Measurements from ENCODE around the gene ANKRD35.

The ANKRD35 gene

GRCh38 chr1:145892486-145893087 lies 6.9 kb upstream of the ANKRD35 start:
- DNase-seq = no peak

GRCh38 chr1:145891587-145892485 lies 6.2 kb upstream of the ANKRD35 start:
- DNase-seq = peak; percentile 65

DNA sequence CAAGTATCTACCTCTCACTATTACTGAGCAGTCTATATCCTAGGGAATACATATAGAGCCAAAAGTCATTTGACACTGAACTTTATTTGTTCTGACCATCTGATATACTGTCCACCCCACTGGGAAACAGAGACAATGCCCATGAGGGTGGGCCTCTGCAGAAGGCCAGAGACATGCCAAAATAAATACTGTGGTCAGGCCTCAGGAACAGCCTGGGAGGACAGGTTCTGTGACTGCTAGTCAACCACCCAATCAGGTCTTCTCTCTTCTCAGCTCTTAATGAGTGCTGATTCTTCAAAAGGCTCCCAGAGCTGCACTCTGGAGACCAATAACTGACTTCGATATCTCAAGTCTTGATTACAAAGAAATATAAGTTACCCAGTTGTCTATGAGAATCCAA lies 5.5 kb upstream of the ANKRD35 start:
- DNase-seq = no peak

GRCh38 chr1:145889722-145890121 lies 4.1 kb upstream of the ANKRD35 start:
- no peak for DNase-seq

- no peak for DNase-seq
These were observed 2.0 kb upstream of the ANKRD35 start for GRCh38 chr1:145887631-145888030.

DNA sequence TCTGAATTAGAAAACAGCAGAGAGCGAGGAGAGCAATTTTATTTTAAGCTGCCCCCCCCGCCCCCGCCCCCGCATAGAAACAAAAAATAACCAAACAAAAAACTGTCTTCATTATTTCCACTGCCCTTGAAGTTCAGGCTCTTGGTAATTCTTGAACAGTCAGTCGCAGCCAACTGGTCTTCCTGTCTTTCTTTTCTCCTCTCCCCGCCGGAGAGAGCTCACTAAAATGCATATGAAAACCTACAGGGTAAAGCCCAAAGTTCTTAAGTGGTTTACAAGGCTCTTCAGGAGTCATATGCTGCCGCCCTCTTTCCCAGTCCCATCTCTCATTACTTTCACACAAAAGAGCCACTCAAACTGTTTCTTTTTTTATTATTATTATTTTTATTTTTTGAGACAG lies 1.1 kb upstream of the ANKRD35 start:
- DNase-seq = no peak

GRCh38 chr1:145886390-145886789 lies 724 bp upstream of the ANKRD35 start:
- DNase-seq = no peak

GRCh38 chr1:145884675-145885074 lies 991 bp downstream of the ANKRD35 start:
- no peak for DNase-seq

- no peak for DNase-seq
These were observed 5.9 kb downstream of the ANKRD35 start for GRCh38 chr1:145879775-145880174.

GRCh38 chr1:145878724-145879123 lies 6.9 kb downstream of the ANKRD35 start:
- DNase-seq = no peak

GRCh38 chr1:145877923-145878486 lies 7.7 kb downstream of the ANKRD35 start:
- no peak for DNase-seq

GRCh38 chr1:145874646-145875045 lies 11.0 kb downstream of the ANKRD35 start:
- no peak for DNase-seq

DNA sequence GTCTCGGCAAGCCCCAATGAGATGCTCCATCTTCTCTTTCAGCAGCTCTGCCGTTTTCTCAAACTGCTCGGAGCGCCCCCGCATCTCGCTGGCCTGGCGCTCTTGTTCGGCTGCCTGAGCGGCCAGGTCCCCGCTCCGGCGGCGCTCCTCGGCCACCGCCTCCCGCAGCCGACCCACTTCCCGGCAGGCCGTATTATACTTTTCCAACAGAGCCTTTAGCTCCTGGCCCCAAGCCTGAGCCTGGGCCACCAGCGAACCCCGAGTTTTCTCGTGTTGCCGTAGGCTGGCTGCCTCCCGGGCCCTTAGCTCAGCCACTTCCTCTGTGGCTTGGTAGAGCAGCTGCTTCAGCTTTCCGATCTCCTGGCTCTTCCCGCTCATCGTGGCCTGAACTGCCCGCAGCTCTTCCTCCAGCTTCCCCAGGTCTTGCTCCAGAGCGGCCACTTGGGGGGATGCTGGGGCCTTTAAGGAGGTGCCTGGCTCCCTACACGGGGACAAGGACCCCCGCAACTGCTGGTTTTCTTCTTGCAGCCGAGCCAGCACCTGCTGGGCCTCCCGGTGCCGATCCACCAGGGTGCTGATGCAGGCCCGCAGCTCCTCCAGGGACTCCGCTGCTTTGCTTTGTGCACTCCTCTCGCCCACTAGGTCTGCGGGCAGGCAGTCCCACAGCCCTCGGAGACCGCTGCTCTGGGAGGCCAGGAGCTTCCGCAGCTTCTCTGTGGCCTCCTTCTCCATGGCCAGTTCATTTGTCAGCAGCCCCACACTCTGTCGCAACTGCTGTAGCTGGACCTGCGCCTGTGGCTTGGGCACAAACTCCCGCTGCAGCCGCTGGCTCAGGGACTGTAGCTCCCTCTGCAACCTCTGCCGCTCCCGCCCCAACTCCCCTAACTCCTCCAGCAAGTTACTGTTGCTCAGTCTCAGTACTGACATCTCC lies 13.4 kb downstream of the ANKRD35 start:
- DNase-seq = peak; percentile 56

DNA sequence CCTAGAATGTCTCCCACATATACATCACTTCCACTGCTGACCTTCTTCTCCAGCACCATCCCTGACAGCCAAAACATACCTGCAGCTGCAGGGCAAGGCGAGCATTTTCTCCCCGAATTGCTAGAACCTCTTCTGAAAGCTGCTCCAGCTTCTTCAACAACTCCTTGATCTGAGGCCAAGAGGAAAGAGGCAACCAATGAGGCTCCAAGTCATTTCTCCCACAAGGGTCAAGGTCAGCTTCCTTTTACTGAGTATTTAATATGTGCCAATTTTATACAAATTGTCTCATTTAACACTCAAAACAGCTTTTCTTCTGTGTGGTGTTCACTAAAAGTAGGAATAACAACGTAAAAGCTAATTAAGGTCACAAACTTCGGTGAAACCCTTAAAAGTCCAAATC lies 17.4 kb downstream of the ANKRD35 start:
- DNase-seq = no peak

DNA sequence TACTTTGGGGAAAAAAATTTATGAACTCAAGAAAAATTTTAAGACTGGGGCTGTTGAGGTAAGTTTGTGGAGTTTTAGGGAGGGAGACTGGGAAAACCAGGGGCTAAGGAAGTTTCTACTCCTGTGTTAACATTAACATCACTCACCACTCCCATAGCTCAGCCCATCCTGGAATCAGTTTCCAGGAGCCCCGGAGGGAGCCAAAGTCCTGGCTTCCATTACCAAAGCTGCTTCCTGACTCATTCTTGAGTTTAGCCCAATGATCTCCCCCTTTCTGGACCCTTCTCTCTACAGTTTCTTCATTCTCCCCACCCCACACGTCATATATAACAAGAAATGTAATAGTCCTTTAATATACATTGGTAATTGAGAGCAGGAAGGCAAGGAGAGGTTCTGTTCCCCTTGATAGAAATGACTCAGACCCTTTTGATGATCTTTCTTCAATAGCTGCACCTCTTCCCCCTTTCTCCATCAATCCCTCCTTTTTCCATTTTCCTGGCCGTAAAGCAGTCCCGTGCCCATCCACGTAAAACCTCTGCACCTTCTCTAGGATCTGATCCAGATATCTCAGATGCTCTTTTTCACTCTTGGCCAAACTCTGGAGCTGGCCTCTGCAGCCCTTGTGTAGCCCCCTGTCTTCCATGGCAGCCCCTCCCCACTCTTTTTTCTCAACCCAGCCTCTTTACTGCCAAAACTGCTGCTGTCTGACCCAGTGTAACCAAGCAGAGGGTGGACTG lies 22.2 kb downstream of the ANKRD35 start:
- DNase-seq = no peak

DNA sequence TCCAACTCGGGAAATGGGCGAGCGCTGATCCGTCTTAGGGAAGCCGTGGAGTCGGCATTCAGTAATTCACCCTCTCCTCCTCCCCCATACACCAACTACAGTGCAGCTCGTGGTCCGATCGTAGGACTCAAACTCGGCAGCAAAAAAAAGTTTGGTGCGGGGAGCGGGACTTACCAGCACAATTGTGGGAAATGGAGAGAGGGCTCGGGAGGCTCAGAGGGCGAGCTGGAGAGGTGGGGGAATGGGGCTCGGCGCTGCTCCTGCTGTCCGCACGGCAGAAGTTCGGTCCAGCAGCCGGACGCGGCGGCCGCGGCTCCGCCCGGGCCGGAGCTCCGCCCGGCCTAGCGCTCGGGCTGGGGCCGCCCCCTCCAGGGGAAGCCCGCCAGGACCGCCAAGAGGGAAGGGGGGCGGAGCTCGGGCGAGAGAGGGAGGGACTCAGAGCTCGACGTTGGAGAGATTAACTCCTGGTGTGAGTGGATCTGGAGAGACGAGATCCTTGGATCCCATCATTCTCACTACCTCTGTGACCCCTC lies 26.1 kb downstream of the ANKRD35 start:
- DNase-seq = peak; percentile 84

GRCh38 chr1:145858901-145859490 lies 26.7 kb downstream of the ANKRD35 start, which contains the start of gene PIAS3:
Gene PIAS3 (minus strand): TSS chr1:145859081. CDS start chr1:145858990, 91 bp downstream.
- peak; percentile 92 for DNase-seq

DNA sequence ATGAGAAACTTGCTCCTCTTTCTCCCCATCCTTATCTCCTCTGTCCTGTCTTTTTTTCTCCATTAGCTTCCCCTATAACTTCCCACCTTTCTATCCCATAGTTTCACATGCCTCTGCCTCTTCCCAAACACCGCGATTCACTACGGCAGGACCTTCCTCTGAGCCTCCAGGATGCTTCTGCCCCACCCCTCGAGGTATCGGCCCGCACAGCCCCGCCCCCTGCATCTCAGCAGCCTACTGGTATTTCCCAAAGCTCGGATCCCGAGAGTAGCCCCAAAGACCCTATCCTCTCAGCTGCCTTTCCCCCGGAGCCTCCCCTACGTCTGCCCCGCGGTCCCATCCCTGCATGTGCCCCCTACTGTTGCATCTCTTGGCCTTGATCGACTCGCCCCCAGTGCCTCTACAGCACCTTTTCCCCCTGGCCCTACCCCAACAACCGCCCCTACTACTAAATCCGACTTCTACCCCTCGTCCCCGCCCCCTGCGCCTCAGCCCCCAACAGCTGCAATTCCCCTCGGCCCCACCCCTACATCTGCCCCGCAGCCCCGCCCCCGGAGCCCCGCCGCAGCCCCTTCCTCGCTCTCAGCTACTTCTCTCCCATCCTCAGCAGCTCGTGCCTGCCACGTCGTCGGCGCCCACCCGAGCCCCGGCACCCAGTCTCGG lies 27.3 kb downstream of the ANKRD35 start:
- DNase-seq = peak; percentile 28

GRCh38 chr1:145857170-145857569 lies 28.5 kb downstream of the ANKRD35 start:
- no peak for DNase-seq

DNA sequence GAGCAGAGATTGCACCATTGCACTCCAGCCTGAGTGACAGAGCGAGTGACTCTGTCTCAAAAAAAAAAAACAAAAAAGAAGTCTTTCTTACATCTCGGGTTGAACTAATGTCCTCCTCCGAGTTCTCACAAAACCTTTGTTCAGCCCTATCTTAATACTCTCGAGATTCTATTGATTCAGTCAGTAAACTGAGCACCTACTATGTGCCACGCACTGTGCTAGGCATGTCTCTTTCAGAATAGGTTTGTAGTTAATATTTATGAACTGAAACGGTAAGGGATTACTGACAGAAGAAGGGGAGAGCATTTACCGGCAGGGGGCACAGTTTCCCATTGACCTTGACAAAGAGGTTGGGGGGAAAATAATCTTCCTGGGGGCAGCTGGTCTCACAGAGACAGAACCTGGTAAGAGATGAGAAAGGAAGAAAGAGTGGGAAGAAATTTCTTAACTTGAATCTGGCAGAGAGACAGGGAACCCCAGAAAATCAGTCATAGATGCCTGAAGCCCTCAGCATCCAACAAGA lies 30.2 kb downstream of the ANKRD35 start:
- no peak for DNase-seq
